ENCODE measurements around the gene MAPK4.

The MAPK4 gene

GRCh38 chr18:50738098-50738757, 178.3 kb downstream of the MAPK4 start:
- no peak overlapping the region for H3K27ac ChIP-seq
- no peaks in the 10 kb centered on the region for H3K36me3 ChIP-seq (ENCODE audit: insufficient read depth, low read length)
- no peak for DNase-seq (ENCODE audit: low read depth, low spot score)
- no peaks in the 10 kb centered on the region for H3K9me3 ChIP-seq (ENCODE audit: low read depth, low read length)
- TF ChIP-seq EZH2 (IDR thresholded peaks at IDR 0.05) (no peak), FOXP2 (optimal IDR thresholded peaks at IDR 0.05; ENCODE audit: control extremely low read depth, extremely low read length, insufficient read depth) (no peak), POLR2AphosphoS5 (IDR thresholded peaks at IDR 0.05; ENCODE audit: borderline replicate concordance, low read depth, low read length) (no peak)
- H3K9ac ChIP-seq (ENCODE audit: insufficient read length): no peak overlapping the region
- H3K4me3 ChIP-seq: no peak overlapping the region

- TF ChIP-seq EZH2 (IDR thresholded peaks at IDR 0.05) (no peak), FOXP2 (optimal IDR thresholded peaks at IDR 0.05; ENCODE audit: control extremely low read depth, extremely low read length, insufficient read depth) (no peak), POLR2AphosphoS5 (IDR thresholded peaks at IDR 0.05; ENCODE audit: borderline replicate concordance, low read depth, low read length) (no peak)
- H3K9ac ChIP-seq (ENCODE audit: insufficient read length): no peak overlapping the region
- no peaks in the 10 kb centered on the region for H3K36me3 ChIP-seq (ENCODE audit: insufficient read depth, low read length)
- no peak overlapping the region for H3K27ac ChIP-seq
- H3K9me3 ChIP-seq (ENCODE audit: low read depth, low read length): no peaks in the 10 kb centered on the region
- no peak for DNase-seq (ENCODE audit: low read depth, low spot score)
- H3K4me3 ChIP-seq: no peak overlapping the region
These were observed 183.1 kb downstream of the MAPK4 start for GRCh38 chr18:50742952-50743351.

- Histone ChIP-seq H3K4me3 (no peak overlapping the region), H3K27ac (no peak overlapping the region), H3K36me3 (ENCODE audit: insufficient read depth, low read length) (no peaks in the 10 kb centered on the region), H3K9ac (ENCODE audit: insufficient read length) (no peak overlapping the region), H3K9me3 (ENCODE audit: low read depth, low read length) (no peaks in the 10 kb centered on the region)
- no peak for DNase-seq (ENCODE audit: low read depth, low spot score)
- TF ChIP-seq POLR2AphosphoS5 (IDR thresholded peaks at IDR 0.05; ENCODE audit: borderline replicate concordance, low read depth, low read length): no peak
- TF ChIP-seq FOXP2 (optimal IDR thresholded peaks at IDR 0.05; ENCODE audit: control extremely low read depth, extremely low read length, insufficient read depth): no peak
- no peak for TF ChIP-seq EZH2 (IDR thresholded peaks at IDR 0.05)
These were observed 184.4 kb downstream of the MAPK4 start for GRCh38 chr18:50744253-50744652.

- TF ChIP-seq FOXP2 (optimal IDR thresholded peaks at IDR 0.05; ENCODE audit: control extremely low read depth, extremely low read length, insufficient read depth) (no peak), EZH2 (IDR thresholded peaks at IDR 0.05) (no peak), POLR2AphosphoS5 (IDR thresholded peaks at IDR 0.05; ENCODE audit: borderline replicate concordance, low read depth, low read length) (no peak)
- H3K27ac ChIP-seq: no peak overlapping the region
These were observed 186.1 kb downstream of the MAPK4 start for GRCh38 chr18:50745945-50746344.

GRCh38 chr18:50747849-50748242, 188.0 kb downstream of the MAPK4 start:
- no peak for TF ChIP-seq POLR2AphosphoS5 (IDR thresholded peaks at IDR 0.05; ENCODE audit: borderline replicate concordance, low read depth, low read length)
- DNase-seq (ENCODE audit: low read depth, low spot score): no peak
- Histone ChIP-seq H3K9me3 (ENCODE audit: low read depth, low read length) (no peaks in the 10 kb centered on the region), H3K4me3 (no peak overlapping the region), H3K36me3 (ENCODE audit: insufficient read depth, low read length) (no peaks in the 10 kb centered on the region), H3K9ac (ENCODE audit: insufficient read length) (no peak overlapping the region), H3K27ac (peak overlapping the region; percentile 65; the same call in 1 of the 2 replicates)

More at GRCh38 chr18:50745945-50746344, 186.1 kb downstream of the MAPK4 start:
- no peak for DNase-seq (ENCODE audit: low read depth, low spot score)
- Histone ChIP-seq H3K4me3 (no peak overlapping the region), H3K9me3 (ENCODE audit: low read depth, low read length) (no peaks in the 10 kb centered on the region), H3K9ac (ENCODE audit: insufficient read length) (no peak overlapping the region), H3K36me3 (ENCODE audit: insufficient read depth, low read length) (no peaks in the 10 kb centered on the region)

- Histone ChIP-seq H3K9me3 (ENCODE audit: low read depth, low read length) (no peaks in the 10 kb centered on the region), H3K4me3 (0 out of 2 replicates have a peak overlapping the region, but pooled peaks have one; percentile 17), H3K9ac (ENCODE audit: insufficient read length) (no peak overlapping the region), H3K27ac (peak overlapping the region; percentile 65; the same call in 1 of the 2 replicates), H3K36me3 (ENCODE audit: insufficient read depth, low read length) (no peaks in the 10 kb centered on the region)
- DNase-seq (ENCODE audit: low read depth, low spot score): no peak
- TF ChIP-seq POLR2AphosphoS5 (IDR thresholded peaks at IDR 0.05; ENCODE audit: borderline replicate concordance, low read depth, low read length) (no peak), FOXP2 (optimal IDR thresholded peaks at IDR 0.05; ENCODE audit: control extremely low read depth, extremely low read length, insufficient read depth) (no peak), EZH2 (IDR thresholded peaks at IDR 0.05) (no peak)
These were observed 188.6 kb downstream of the MAPK4 start for GRCh38 chr18:50748243-50749229.

- TF ChIP-seq POLR2AphosphoS5 (IDR thresholded peaks at IDR 0.05; ENCODE audit: borderline replicate concordance, low read depth, low read length) (no peak), EZH2 (IDR thresholded peaks at IDR 0.05) (no peak), FOXP2 (optimal IDR thresholded peaks at IDR 0.05; ENCODE audit: control extremely low read depth, extremely low read length, insufficient read depth) (no peak)
- no peaks in the 10 kb centered on the region for H3K36me3 ChIP-seq (ENCODE audit: insufficient read depth, low read length)
These were observed 189.5 kb downstream of the MAPK4 start for GRCh38 chr18:50749421-50749820.

GRCh38 chr18:50749945-50750344, 190.1 kb downstream of the MAPK4 start:
- Histone ChIP-seq H3K27ac (no peak overlapping the region), H3K4me3 (no peak overlapping the region), H3K9me3 (ENCODE audit: low read depth, low read length) (no peaks in the 10 kb centered on the region), H3K9ac (ENCODE audit: insufficient read length) (no peak overlapping the region), H3K36me3 (ENCODE audit: insufficient read depth, low read length) (no peaks in the 10 kb centered on the region)
- no peak for TF ChIP-seq EZH2 (IDR thresholded peaks at IDR 0.05)
- TF ChIP-seq POLR2AphosphoS5 (IDR thresholded peaks at IDR 0.05; ENCODE audit: borderline replicate concordance, low read depth, low read length): no peak
- TF ChIP-seq FOXP2 (optimal IDR thresholded peaks at IDR 0.05; ENCODE audit: control extremely low read depth, extremely low read length, insufficient read depth): no peak
- no peak for DNase-seq (ENCODE audit: low read depth, low spot score)

More at GRCh38 chr18:50749421-50749820, 189.5 kb downstream of the MAPK4 start:
- Histone ChIP-seq H3K9ac (ENCODE audit: insufficient read length) (no peak overlapping the region), H3K4me3 (no peak overlapping the region), H3K9me3 (ENCODE audit: low read depth, low read length) (no peaks in the 10 kb centered on the region), H3K27ac (no peak overlapping the region)
- no peak for DNase-seq (ENCODE audit: low read depth, low spot score)

All from SK-N-MC (cell line).